ENCODE results near the gene HAPSTR1.

HAPSTR1 gene

DNA sequence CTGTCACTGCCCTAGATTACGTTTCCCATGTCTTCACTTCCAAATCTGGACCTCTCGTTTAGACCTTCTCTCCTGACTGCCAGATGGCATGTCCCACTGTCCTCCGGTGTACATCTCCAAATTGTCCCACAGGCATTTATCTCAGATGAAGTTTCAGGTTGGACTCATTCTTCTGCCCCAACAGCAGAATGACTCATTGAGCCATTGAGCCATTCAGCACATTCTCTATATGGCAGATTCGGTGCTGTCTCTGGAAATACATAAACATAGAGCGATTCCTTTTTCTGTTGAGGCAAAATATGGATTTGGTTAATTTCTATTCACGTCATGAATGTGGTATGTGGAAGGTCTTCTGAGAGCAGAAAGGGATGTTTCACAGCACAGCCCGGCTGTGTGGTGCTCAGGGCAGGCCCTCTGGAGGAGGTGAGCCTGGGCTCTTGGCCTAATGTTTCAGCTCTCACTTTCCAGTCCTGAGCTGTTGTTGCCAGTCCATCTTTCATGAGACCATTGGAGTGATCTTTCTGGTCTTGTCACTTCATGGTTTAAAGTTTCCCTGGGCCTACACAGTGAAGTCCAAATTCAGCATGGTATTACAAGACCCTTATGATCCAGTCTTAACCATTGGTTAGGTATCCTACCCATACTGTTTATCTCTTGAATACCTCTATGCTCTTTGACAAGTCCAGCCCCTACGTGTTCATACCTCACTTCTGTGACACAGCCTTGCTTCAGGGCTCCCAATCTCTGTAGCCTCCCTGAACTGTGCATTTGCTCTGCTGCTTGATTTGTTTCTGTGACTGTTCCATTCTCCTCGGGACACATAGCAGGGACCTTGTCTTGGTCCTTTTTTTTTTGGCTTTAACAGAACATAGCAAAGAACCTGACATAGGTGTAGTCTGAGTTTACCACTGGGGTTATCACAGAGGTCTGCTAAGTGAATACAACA, 15.9 kb downstream of the HAPSTR1 start:
- Histone ChIP-seq H2AK5ac (ENCODE audit: low read length) (no peak overlapping the region), H3K23ac (ENCODE audit: low read length) (no peak overlapping the region), H4K5ac (ENCODE audit: low read length) (no peak overlapping the region), H3K4me1 (ENCODE audit: control insufficient read depth, low read depth, low read length) (peaks cover 11% of the 10 kb centered on the region), H3K18ac (ENCODE audit: low read length) (no peak overlapping the region), H3K4ac (ENCODE audit: low read depth, low read length) (no peak overlapping the region), H2BK15ac (replicated peaks; ENCODE audit: low read depth) (no peak overlapping the region), H3K36me3 (ENCODE audit: control insufficient read depth, insufficient read depth, low read length) (peaks cover 8% of the 10 kb centered on the region), H3K4me3 (ENCODE audit: low read length) (no peak overlapping the region), H2BK5ac (ENCODE audit: low read length) (no peak overlapping the region), H3K9ac (ENCODE audit: low read length) (no peak overlapping the region), H3K79me1 (ENCODE audit: low read length) (peaks cover 19% of the 10 kb centered on the region), H3K56ac (ENCODE audit: low read length) (no peak overlapping the region), H2BK120ac (ENCODE audit: low read depth, low read length) (no peak overlapping the region), H3K79me2 (ENCODE audit: control insufficient read depth, insufficient read depth, low read length) (peaks cover 85% of the 10 kb centered on the region), H3K4me2 (ENCODE audit: low read length) (no peak overlapping the region), H4K8ac (ENCODE audit: low read depth, low read length) (no peak overlapping the region), H3K27ac (ENCODE audit: low read depth, low read length) (no peak overlapping the region), H3K27me3 (ENCODE audit: insufficient read depth, low read length, poor library complexity) (no peaks in the 10 kb centered on the region)
- no CpG with 5 or more reads among the region's 9 CpGs for WGBS (ENCODE audit: extremely low coverage, insufficient coverage, low lambda C conversion rate)
- DNase-seq = no peak

DNA sequence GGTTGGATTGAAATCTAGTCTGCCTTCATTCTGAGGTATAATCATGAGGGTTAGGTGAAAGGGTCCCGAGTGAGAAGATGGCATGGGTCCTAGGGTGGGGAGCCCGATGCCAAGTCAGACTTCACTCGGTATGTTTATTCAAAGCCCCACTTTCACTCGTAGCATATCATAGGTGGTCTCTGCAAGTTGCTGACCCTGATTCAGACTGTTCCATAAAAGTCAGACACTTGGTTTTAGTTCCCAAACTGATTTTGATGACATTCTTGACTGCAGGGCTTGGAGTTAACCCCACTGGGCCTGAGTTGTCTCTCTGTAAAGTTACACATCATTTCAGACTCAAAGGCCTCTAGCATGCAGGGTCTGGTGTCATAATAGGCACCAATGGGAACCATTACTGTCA, 17.8 kb downstream of the HAPSTR1 start:
- H3K27ac ChIP-seq (ENCODE audit: low read depth, low read length) = no peak overlapping the region
- no peak overlapping the region for H3K18ac ChIP-seq (ENCODE audit: low read length)
- peaks cover 88% of the 10 kb centered on the region for H3K79me2 ChIP-seq (ENCODE audit: control insufficient read depth, insufficient read depth, low read length)
- no peak overlapping the region for H2BK5ac ChIP-seq (ENCODE audit: low read length)
- H2BK120ac ChIP-seq (ENCODE audit: low read depth, low read length) = no peak overlapping the region
- H3K4me3 ChIP-seq (ENCODE audit: low read length) = no peak overlapping the region
- H3K27me3 ChIP-seq (ENCODE audit: insufficient read depth, low read length, poor library complexity) = no peaks in the 10 kb centered on the region
- no peak overlapping the region for H3K23ac ChIP-seq (ENCODE audit: low read length)
- H2BK15ac ChIP-seq (replicated peaks; ENCODE audit: low read depth) = no peak overlapping the region
- no peak overlapping the region for H3K4ac ChIP-seq (ENCODE audit: low read depth, low read length)
- no peak overlapping the region for H4K8ac ChIP-seq (ENCODE audit: low read depth, low read length)
- no peak overlapping the region for H2AK5ac ChIP-seq (ENCODE audit: low read length)
- H3K9ac ChIP-seq (ENCODE audit: low read length) = no peak overlapping the region
- H3K4me1 ChIP-seq (ENCODE audit: control insufficient read depth, low read depth, low read length) = peaks cover 13% of the 10 kb centered on the region
- H3K79me1 ChIP-seq (ENCODE audit: low read length) = peaks cover 18% of the 10 kb centered on the region
- DNase-seq = no peak
- no peak overlapping the region for H3K4me2 ChIP-seq (ENCODE audit: low read length)
- WGBS (ENCODE audit: extremely low coverage, insufficient coverage, low lambda C conversion rate) = no CpG with 5 or more reads among the region's 4 CpGs
- peaks cover 4% of the 10 kb centered on the region for H3K36me3 ChIP-seq (ENCODE audit: control insufficient read depth, insufficient read depth, low read length)
- no peak overlapping the region for H3K56ac ChIP-seq (ENCODE audit: low read length)
- no peak overlapping the region for H4K5ac ChIP-seq (ENCODE audit: low read length)

DNA sequence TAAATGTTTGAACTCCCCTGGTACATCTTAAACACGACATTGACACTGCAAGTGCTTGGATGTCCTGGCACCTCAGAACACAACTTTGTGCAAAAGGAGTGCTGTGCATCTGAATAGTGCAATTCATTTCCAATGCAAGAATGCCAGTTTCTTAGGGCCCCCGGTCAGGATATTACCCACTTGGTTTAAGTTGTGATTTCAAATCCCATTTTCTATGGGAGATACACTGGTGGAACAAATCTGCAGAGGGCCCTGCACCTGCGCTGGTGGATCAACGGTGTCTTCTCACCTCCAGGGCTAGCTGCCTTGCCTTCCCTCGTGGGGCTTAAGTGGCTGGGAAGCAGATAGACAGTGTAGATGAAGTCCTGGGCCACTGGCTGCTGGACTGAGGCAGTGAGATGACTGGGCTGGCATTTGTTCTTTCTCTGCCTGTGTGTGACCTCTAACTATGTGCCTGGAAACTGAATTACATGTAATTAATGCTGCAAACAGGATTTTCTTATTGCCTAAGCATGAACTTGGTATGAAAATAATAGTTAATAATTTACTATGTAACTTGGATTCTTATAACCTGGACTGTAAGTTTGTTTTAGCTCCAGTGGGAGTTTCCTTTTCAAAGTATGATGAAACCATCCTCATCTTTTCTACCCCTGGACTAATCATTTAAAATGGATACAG, 20.9 kb downstream of the HAPSTR1 start:
- Histone ChIP-seq H3K18ac (ENCODE audit: low read length) (no peak overlapping the region), H3K4ac (ENCODE audit: low read depth, low read length) (no peak overlapping the region), H2BK5ac (ENCODE audit: low read length) (no peak overlapping the region), H3K9ac (ENCODE audit: low read length) (no peak overlapping the region), H3K23ac (ENCODE audit: low read length) (no peak overlapping the region), H3K27ac (ENCODE audit: low read depth, low read length) (no peak overlapping the region), H3K79me1 (ENCODE audit: low read length) (peaks cover 26% of the 10 kb centered on the region), H2AK5ac (ENCODE audit: low read length) (no peak overlapping the region), H3K4me1 (ENCODE audit: control insufficient read depth, low read depth, low read length) (peaks cover 18% of the 10 kb centered on the region), H3K36me3 (ENCODE audit: control insufficient read depth, insufficient read depth, low read length) (peaks cover 5% of the 10 kb centered on the region), H3K27me3 (ENCODE audit: insufficient read depth, low read length, poor library complexity) (no peaks in the 10 kb centered on the region), H3K4me2 (ENCODE audit: low read length) (no peak overlapping the region), H3K79me2 (ENCODE audit: control insufficient read depth, insufficient read depth, low read length) (peaks cover 85% of the 10 kb centered on the region), H4K5ac (ENCODE audit: low read length) (no peak overlapping the region), H2BK15ac (replicated peaks; ENCODE audit: low read depth) (no peak overlapping the region), H4K8ac (ENCODE audit: low read depth, low read length) (no peak overlapping the region), H3K56ac (ENCODE audit: low read length) (no peak overlapping the region), H2BK120ac (ENCODE audit: low read depth, low read length) (no peak overlapping the region), H3K4me3 (ENCODE audit: low read length) (no peak overlapping the region)
- DNase-seq = no peak
- WGBS (ENCODE audit: extremely low coverage, insufficient coverage, low lambda C conversion rate) = no CpG with 5 or more reads among the region's 5 CpGs

DNA sequence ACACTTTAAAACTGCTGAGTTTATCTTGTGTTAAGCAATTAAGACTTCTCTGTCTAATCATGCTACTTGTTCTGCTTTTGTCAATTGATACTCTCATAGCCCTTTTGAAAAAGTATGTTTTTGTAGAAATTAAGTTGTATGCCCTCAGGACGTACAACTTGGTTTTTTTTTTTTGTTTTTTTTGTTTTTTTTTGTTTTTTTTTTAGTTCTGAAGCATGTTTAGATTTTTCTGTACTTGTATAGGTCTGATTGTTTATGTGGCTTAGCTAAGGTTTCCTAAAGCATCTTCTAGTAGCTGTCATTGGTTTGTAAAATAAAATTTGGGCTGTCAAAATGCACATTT, 21.4 kb downstream of the HAPSTR1 start:
- Histone ChIP-seq H3K4me2 (ENCODE audit: low read length) (no peak overlapping the region), H3K4me1 (ENCODE audit: control insufficient read depth, low read depth, low read length) (peaks cover 18% of the 10 kb centered on the region), H2BK15ac (replicated peaks; ENCODE audit: low read depth) (no peak overlapping the region), H4K8ac (ENCODE audit: low read depth, low read length) (no peak overlapping the region), H3K27ac (ENCODE audit: low read depth, low read length) (no peak overlapping the region), H2BK5ac (ENCODE audit: low read length) (no peak overlapping the region), H2BK120ac (ENCODE audit: low read depth, low read length) (no peak overlapping the region), H3K79me2 (ENCODE audit: control insufficient read depth, insufficient read depth, low read length) (peaks cover 84% of the 10 kb centered on the region), H3K36me3 (ENCODE audit: control insufficient read depth, insufficient read depth, low read length) (peaks cover 5% of the 10 kb centered on the region), H3K56ac (ENCODE audit: low read length) (no peak overlapping the region), H3K27me3 (ENCODE audit: insufficient read depth, low read length, poor library complexity) (no peaks in the 10 kb centered on the region), H3K18ac (ENCODE audit: low read length) (no peak overlapping the region), H3K79me1 (ENCODE audit: low read length) (peaks cover 30% of the 10 kb centered on the region), H3K9ac (ENCODE audit: low read length) (no peak overlapping the region), H3K23ac (ENCODE audit: low read length) (no peak overlapping the region), H2AK5ac (ENCODE audit: low read length) (no peak overlapping the region), H4K5ac (ENCODE audit: low read length) (no peak overlapping the region), H3K4ac (ENCODE audit: low read depth, low read length) (no peak overlapping the region), H3K4me3 (ENCODE audit: low read length) (no peak overlapping the region)
- no CpG with 5 or more reads among the region's 1 CpG for WGBS (ENCODE audit: extremely low coverage, insufficient coverage, low lambda C conversion rate)
- no peak for DNase-seq

DNA sequence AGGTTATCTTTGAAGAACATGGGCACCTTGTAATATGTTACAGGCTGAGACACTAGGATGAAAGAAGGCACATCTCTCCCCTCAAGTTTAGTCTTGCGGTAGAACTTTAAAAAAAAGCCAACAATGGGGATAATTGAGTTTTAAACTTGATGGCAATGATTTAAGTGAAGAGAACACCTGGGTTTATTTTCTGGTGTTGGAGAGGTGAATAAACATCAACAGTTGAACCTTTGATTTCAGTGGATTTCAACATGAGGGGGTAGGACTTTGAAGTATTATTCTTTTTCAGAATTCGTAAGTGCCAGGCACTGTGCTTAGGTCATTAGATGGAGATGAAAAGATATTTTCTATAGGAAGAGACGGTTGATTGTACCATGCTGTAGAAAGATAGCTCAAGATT, 22.3 kb downstream of the HAPSTR1 start:
- H3K79me1 ChIP-seq (ENCODE audit: low read length) = peaks cover 26% of the 10 kb centered on the region
- no peak overlapping the region for H3K27ac ChIP-seq (ENCODE audit: low read depth, low read length)
- H2BK15ac ChIP-seq (replicated peaks; ENCODE audit: low read depth) = no peak overlapping the region
- H3K27me3 ChIP-seq (ENCODE audit: insufficient read depth, low read length, poor library complexity) = no peaks in the 10 kb centered on the region
- no peak overlapping the region for H2AK5ac ChIP-seq (ENCODE audit: low read length)
- peaks cover 5% of the 10 kb centered on the region for H3K36me3 ChIP-seq (ENCODE audit: control insufficient read depth, insufficient read depth, low read length)
- H3K4me1 ChIP-seq (ENCODE audit: control insufficient read depth, low read depth, low read length) = peaks cover 14% of the 10 kb centered on the region
- no peak overlapping the region for H3K9ac ChIP-seq (ENCODE audit: low read length)
- H3K18ac ChIP-seq (ENCODE audit: low read length) = no peak overlapping the region
- H3K4me2 ChIP-seq (ENCODE audit: low read length) = no peak overlapping the region
- no peak for DNase-seq
- no peak overlapping the region for H3K56ac ChIP-seq (ENCODE audit: low read length)
- no peak overlapping the region for H4K5ac ChIP-seq (ENCODE audit: low read length)
- no peak overlapping the region for H3K23ac ChIP-seq (ENCODE audit: low read length)
- no peak overlapping the region for H3K4ac ChIP-seq (ENCODE audit: low read depth, low read length)
- no CpG with 5 or more reads among the region's 3 CpGs for WGBS (ENCODE audit: extremely low coverage, insufficient coverage, low lambda C conversion rate)
- H2BK120ac ChIP-seq (ENCODE audit: low read depth, low read length) = no peak overlapping the region
- H2BK5ac ChIP-seq (ENCODE audit: low read length) = no peak overlapping the region
- H4K8ac ChIP-seq (ENCODE audit: low read depth, low read length) = no peak overlapping the region
- H3K79me2 ChIP-seq (ENCODE audit: control insufficient read depth, insufficient read depth, low read length) = peaks cover 78% of the 10 kb centered on the region
- H3K4me3 ChIP-seq (ENCODE audit: low read length) = no peak overlapping the region
